Measurements from ENCODE around the gene SMAD5.

Gene SMAD5

DNA sequence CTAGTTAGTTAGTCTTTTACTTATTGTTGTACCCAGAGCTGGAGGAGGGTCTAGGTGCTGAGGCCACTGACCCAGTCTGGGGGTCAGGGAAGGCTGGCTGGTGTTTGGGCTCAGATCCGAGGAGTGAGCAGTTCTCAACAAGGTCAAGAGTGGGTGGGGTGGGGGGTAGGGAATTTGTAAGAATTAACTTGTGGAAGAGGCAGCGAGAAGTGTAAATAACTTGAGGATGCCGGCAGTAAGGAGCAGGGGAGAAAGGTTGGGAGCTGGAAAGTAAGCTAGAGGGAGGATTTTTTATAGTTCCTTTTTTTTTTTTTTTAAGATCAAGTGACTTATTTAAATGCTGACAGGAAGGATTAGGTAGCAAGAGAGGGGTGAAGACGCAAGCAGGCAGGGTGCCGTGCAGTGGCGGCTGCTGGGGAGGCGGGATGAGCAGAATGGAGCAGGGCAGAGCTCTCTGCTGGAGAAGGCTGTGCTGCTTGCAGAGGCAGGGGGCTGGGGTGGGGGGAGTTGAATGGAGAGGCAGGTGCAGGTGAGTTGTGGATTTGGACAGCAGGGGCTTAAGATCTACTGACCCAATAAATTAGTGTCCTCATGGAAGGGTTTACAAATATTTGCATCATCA is 95.6 kb downstream of the SMAD5 start:
- no peak for DNase-seq

DNA sequence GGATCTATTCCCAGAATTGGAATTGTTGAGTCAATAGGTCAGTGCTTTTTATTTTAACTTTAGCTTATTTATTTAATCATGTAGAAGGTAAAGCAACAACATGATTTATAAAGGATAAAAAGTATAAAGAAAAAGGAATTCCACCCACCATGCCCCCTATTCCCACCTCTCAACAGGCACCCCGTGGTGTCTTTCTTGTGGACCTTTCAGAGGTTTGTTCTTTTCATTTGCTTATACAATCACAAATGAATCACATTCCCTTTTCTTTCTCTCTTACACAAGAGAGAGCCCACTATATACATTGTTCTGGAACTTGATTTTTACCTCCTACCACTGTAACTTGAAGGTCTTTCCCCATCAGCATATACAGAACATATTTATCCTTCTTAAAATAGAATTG is 97.5 kb downstream of the SMAD5 start:
- no peak for DNase-seq

DNA sequence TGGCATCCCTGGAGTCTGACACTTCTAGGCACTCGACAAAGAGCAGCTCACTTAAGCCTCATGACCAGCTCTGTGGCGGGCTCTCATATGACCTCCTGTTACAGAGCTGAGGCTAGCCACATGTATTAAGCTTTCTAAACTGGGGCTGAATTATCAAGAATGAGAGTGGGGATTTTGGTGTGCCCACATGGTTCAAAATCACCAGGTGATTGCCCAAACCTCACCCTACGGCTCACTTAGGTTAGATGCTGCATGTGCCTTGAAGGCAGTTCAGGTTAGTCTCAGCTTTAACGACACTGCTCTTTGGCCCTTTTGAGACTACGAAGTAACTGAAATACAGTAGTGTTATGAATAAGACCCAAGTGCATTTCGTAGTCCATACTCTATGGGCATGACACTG is 99.7 kb downstream of the SMAD5 start:
- DNase-seq = no peak

Data from stimulated activated CD8-positive, alpha-beta memory T cell treated with anti-CD3 and anti-CD28 coated beads, Interleukin-4, amount 100 ng/mL, for 48 hours (primary cell).